GM19397 (cell line): ENCODE data around the gene ATP10A.

ENCODE experiments used
- ATAC-seq: cut with Tn5 transposase; IDR thresholded peaks from one replicate; pipeline ENCODE4 v1.9.1; 2021; ENCODE audit warnings: mild to moderate bottlenecking, moderate library complexity; ENCODE audit not compliant: unreplicated experiment

Gene ATP10A

DNA sequence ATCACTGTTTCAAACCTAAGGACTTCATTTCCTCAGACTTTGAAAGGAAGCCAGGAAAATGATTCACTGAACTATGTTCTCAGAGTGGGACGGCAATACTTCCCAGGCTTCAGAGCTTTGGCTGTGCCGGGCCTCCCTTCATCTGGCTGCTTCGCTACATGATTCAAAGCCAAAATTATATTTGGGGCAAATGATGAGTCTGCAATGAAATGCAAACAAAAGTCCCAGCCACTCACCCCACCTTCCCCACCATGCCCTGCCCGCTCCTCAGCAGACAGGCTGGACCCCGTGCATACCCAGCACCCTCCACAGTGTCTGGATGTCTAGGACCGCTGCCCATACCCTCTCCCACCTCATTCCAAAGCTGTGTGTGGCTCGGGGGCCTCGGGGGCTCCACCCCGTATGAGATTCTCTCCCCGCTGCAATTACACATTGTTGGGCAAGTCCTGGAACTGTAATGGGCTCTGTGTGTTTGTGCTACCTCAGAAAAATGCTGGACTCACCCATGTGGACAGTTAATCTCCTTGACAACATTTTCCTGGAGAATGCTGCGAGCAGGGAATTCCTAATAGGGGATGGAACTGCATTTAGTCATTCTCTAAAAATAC is 32.2 kb downstream of the ATP10A start:
- ATAC-seq, result no peak

GRCh38 chr15:25829073-25829472 is 34.1 kb downstream of the ATP10A start:
- no peak for ATAC-seq

- ATAC-seq, result no peak
These were observed 37.9 kb downstream of the ATP10A start for GRCh38 chr15:25825207-25825606.

DNA sequence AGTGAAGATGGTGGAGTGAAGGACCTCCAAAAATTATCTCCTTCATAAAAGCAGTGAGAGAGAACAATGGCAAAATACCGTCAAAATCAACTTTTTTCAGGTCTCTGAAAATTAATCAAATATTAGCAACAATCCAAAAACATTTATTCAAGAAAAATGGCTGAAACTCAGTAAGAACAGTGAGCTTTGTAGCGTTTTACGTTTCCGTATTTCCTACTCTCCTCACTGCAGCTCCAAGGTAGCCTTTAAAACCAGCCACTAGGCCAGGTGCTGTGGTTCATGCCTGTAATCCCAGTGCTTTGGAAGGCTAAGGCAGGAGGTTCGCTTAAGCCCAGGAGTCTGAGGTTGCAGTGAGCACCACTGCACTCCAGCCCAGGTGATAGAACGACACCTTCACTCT is 38.5 kb downstream of the ATP10A start:
- no peak for ATAC-seq

DNA sequence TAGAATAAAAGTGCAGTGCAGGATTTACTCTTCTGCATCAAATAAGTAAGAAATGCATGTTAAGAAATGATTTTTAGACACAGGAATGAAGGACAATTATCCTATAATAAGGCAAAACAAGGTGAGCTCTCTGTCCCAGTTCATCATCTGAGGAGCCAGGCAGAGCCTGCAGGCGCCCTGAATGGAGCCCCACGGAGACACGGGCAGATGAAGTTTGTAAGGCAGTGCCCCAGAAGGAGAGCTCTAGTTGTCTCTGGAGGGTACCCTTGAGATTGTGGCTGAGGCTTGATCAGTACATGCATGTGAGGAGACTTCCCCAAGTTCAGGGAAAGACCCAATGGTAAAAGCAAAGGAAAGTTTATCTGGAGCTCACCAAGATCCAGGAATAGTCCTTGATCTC is 50.3 kb downstream of the ATP10A start:
- ATAC-seq, result no peak

GRCh38 chr15:25812073-25812472 is 51.1 kb downstream of the ATP10A start:
- no peak for ATAC-seq

DNA sequence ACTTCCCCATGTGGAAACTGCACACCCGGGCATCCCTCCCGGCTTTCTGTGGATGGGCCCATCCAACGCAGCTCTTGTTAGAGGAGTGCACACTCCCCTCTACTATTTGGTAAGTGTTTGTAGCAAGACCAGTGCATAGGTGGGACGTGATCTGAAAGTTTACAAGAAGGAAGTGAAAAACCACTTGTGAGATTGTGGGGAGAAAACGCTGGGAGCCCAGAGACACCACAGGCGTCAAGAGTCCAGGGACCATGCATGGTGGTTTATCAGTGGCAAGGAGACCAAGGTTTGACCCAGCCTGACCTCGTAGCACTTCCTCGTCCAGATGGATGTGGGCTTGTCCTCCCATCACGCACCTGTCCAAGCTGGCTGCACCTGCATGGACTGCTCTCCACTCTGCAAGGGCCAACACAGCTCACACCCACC is 51.6 kb downstream of the ATP10A start:
- peak; percentile 72 for ATAC-seq

- no peak for ATAC-seq
These were observed 52.5 kb downstream of the ATP10A start for GRCh38 chr15:25810631-25811091.

DNA sequence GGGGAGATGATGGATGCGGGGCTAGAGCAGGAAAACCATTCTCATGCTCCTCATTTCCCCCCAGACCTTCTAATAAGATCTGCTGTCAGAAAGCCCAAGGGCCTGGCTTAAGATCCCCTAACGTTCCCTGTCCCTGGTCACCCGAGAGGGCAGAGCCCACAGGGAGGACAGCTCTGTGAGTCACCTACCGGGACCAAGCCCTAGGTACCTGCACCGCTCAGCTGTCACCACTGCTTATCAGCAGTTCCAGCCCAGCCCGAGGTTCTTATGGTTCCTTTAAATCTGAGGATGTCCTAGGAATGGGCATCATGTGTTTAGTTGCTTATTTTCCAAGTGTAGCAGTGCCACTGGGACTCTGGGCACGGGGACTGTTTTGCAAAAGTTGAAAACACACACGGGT is 53.0 kb downstream of the ATP10A start:
- ATAC-seq, result no peak

DNA sequence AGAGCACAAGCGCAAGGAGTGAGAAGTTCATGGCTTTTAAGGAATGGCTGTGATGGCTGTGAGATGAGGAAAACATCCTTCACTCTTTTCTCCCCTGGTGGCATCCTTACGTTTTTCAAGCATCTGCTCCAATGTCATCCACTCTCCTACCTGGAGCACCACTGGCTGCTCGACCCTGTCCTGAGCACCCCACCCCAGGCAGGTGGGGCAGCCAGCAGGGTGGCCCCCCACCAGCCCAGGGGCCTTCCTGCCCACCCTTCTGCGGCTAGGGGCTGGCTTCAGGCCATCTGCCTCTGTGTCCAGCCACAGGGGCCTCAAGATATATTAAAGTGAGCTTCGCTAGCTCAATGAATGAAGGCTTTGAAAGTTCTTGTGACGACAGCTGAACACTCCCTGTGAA is 56.1 kb downstream of the ATP10A start:
- no peak for ATAC-seq

DNA sequence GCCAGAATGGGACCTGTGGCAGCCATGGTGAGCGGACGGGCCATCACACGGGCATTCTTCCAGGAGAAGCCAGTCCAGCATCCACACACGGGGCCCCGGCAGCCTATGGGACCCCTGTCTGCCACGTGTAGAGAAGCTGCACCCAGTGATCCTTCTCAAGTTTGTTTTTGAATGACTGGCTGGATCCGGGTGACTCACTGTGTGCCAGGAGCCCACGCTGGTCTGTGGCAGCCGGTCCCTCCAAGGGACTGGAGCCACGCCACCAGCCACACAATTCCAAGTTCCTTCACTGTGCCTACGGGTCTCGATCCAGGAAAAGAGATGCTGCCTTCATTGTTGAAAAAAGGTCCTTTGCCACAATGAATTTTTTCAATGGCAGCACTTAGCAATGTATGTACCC is 58.1 kb downstream of the ATP10A start:
- ATAC-seq, result no peak

DNA sequence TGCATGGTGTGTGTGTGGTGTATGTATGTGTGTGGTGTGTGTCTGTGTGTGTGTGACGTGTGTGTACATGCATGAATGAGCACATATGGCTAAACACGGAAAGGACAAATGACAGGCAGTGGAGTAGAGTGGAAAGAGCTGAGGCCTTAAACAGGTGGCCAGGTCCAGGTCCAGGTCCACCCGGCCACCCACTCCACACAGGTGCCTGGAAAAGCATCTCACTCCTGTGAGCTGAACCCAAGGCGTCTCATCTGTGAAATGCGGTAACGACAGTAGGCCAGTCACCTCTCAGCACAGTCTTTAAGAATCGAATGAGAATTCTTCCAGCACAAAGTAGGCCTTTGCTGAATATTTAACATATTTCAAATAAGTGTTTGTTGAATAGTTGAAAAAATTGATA is 58.7 kb downstream of the ATP10A start:
- no peak for ATAC-seq

DNA sequence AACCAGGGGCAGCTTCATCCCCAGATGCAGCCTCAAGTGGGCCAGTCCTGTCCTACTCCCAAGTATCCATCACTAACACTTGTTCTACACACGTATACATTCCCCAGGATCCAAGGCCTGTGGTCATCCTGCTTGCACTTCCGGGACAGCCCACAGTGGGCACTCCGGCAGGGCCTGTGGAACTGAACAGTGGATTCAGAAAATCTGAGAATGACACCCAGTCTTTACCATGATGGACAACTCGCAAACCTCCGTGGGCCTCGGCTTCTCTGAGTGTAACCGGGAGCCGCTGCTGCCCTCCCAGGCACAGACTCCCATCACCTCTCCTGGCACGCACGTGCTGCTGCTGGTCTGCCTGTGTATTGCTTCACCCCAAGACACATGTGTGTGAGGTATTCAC is 59.6 kb downstream of the ATP10A start:
- ATAC-seq, result no peak

DNA sequence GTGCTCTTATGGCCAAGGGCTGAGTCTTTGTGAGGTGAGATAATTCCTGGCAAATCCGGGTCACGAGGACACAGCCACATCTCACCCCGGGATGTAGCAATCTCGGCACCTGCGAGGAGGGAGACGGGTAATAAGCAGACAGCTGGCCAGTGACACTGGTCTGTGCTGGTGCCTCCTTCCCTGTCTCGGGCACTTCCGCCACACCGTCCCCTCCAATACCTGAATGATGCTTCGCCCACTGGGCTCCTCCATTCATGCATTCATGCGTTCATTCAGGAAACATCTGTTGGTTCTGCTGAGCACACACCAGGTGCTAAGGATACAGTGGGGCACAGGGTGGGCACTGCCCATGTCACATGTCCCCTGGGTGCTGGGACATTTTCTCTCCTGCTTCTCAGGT is 60.1 kb downstream of the ATP10A start:
- ATAC-seq, result no peak

- no peak for ATAC-seq
These were observed 60.8 kb downstream of the ATP10A start for GRCh38 chr15:25802285-25802830.

GRCh38 chr15:25801586-25802284 is 61.4 kb downstream of the ATP10A start:
- no peak for ATAC-seq

DNA sequence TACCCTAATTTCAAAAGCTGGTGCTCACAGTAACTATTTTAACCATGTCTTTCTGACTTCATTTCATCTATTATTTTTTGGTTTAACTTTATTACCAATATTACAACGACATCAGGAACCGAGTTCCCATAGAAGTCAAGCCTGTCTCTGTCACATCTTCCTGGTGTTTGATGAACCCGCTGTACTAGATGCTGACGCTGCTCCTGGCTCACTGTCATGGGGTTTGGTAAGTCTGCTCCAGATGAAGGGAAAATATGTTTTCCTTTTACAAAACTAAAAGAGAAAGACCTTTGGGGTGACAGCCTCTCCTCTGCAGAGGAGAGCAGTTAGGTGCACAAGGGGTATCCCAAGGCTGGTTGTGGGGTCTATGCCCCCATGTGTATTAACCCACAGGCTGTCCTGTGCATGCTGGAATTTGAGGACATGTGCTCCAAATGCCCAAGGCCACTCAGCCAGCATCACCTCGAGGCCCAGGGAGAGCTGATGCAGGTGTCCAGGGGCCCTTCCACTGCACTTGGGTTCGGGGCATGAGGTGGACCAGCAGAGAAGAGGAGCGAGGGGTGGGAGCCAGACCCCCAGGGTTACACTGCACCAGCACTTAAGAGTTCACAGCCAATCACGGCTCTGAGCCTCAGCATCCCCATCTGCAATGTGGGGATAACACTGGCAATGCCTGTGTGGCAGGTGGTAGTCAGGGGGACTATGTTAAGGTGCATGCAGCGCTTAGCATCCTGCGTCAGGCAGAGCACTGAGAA is 62.2 kb downstream of the ATP10A start:
- no peak for ATAC-seq

GRCh38 chr15:25799906-25800700 is 63.0 kb downstream of the ATP10A start:
- no peak for ATAC-seq

- ATAC-seq, result no peak
These were observed 64.9 kb downstream of the ATP10A start for GRCh38 chr15:25797936-25798901.

GRCh38 chr15:25797511-25797935 is 65.6 kb downstream of the ATP10A start:
- no peak for ATAC-seq
